ENCODE measurements around the gene ITSN1. TPM values are rescaled to one million over a fixed set of nuclear protein-coding genes. Genes with fewer than 3 reads are reported as not detected.

Gene ITSN1
- total and polyA plus RNA-seq, 7 donors: 10.8 to 45.4 (median 35.7) TPM

DNA sequence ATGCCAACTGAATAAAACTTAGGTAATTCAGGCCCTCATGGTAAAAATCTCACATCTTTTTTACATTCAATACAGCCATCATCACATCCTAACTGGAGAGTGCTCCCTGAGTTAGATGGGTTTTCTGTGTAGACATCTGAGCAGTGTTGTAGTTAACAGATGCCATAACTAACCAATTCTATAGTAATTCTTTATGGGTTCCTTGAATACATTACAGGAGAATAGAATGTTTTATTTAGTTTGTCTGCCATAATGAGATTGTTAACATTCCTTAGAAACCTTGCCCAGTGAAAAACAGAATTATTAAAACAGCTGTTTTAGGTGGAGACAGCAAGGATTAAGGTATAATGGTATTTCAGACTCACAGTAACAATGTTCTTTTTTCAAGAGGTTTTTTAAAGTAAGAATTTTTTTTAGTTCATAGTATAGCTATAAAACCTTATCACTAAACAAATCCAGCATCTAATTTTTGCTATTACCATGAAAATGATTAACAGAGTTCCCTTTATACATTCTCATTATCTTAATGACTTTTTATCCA lies 178.0 kb downstream of the ITSN1 start:
- no peak for DNase-seq
- intact Hi-C loops (cut with DNase I): loop anchor here (5.0 kb wide), 1 partner anchor 178 kb away; the partner anchor contains the start of genes CRYZL1 and ITSN1
- TF ChIP-seq EP300 (IDR thresholded peaks at IDR 0.05) (no peak), POLR2A (IDR thresholded peaks at IDR 0.05) (no peak), POLR2AphosphoS5 (IDR thresholded peaks at IDR 0.05) (no peak)
- TF ChIP-seq, protein P1, sequence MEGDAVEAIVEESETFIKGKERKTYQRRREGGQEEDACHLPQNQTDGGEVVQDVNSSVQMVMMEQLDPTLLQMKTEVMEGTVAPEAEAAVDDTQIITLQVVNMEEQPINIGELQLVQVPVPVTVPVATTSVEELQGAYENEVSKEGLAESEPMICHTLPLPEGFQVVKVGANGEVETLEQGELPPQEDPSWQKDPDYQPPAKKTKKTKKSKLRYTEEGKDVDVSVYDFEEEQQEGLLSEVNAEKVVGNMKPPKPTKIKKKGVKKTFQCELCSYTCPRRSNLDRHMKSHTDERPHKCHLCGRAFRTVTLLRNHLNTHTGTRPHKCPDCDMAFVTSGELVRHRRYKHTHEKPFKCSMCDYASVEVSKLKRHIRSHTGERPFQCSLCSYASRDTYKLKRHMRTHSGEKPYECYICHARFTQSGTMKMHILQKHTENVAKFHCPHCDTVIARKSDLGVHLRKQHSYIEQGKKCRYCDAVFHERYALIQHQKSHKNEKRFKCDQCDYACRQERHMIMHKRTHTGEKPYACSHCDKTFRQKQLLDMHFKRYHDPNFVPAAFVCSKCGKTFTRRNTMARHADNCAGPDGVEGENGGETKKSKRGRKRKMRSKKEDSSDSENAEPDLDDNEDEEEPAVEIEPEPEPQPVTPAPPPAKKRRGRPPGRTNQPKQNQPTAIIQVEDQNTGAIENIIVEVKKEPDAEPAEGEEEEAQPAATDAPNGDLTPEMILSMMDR (IDR thresholded peaks at IDR 0.05): no peak
- Histone ChIP-seq H3K27me3 (no peaks in the 10 kb centered on the region), H3K27ac (no peak overlapping the region), H3K36me3 (peaks cover 0 to 36% (median 3%) of the 10 kb centered on the region in 4 donors), H3K4me3 (no peak overlapping the region), H3K4me1 (peaks cover 0 to 43% (median 30%) of the 10 kb centered on the region in 4 donors), H3K9me3 (no peaks in the 10 kb centered on the region)

DNA sequence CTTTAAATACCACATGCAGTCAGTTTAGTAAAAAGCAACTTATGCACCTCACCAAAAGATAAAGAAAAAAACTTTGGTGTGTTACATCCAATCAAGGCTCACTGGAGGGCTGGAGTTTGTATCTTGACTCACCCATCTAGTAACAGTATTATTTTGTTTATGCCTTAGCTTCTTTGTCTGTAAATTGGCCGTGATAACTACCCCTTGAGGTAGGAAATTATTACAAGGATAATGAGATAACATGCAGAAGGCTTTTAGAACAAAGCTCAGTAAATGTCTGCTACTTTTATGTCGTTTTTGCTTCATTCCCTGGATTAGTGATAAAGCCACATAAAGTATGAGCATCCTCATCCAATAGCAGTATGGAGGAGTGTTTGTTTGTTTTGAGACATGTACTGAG lies 178.5 kb downstream of the ITSN1 start:
- WGBS, 2 donors: 29 to 52% methylated on average over 2 of the region's 2 CpGs

GRCh38 chr21:33821503-33822322 lies 179.4 kb downstream of the ITSN1 start:
- Histone ChIP-seq H3K9me3 (no peaks in the 10 kb centered on the region), H3K36me3 (peaks cover 0 to 24% (median 3%) of the 10 kb centered on the region in 4 donors), H3K27ac (no peak overlapping the region), H3K27me3 (no peaks in the 10 kb centered on the region), H3K4me1 (peaks cover 0 to 57% (median 44%) of the 10 kb centered on the region in 4 donors), H3K4me3 (no peak overlapping the region)
- TF ChIP-seq EP300 (IDR thresholded peaks at IDR 0.05) (no peak), POLR2A (IDR thresholded peaks at IDR 0.05) (no peak), POLR2AphosphoS5 (IDR thresholded peaks at IDR 0.05) (no peak)
- TF ChIP-seq, protein P1 (IDR thresholded peaks at IDR 0.05): no peak
- no peak for DNase-seq
- 86 to 89% methylated on average over 7 of the region's 7 CpGs for WGBS, 2 donors
- intact Hi-C loops (cut with DNase I): loop anchor here (5.0 kb wide), 1 partner anchor 179 kb away; the partner anchor contains the start of genes CRYZL1 and ITSN1

More for the DNA sequence above, 178.5 kb downstream of the ITSN1 start:
- no peak overlapping the region for H3K4me3 ChIP-seq
- no peaks in the 10 kb centered on the region for H3K9me3 ChIP-seq
- TF ChIP-seq, protein P1 (IDR thresholded peaks at IDR 0.05): no peak
- TF ChIP-seq POLR2A (IDR thresholded peaks at IDR 0.05): no peak
- TF ChIP-seq EP300 (IDR thresholded peaks at IDR 0.05): no peak
- TF ChIP-seq POLR2AphosphoS5 (IDR thresholded peaks at IDR 0.05): no peak
- peaks cover 0 to 48% (median 35%) of the 10 kb centered on the region in 4 donors for H3K4me1 ChIP-seq
- no peaks in the 10 kb centered on the region for H3K27me3 ChIP-seq
- intact Hi-C loops (cut with DNase I): loop anchor here (5.0 kb wide), 1 partner anchor 178 kb away; the partner anchor contains the start of genes CRYZL1 and ITSN1
- peaks cover 0 to 33% (median 3%) of the 10 kb centered on the region in 4 donors for H3K36me3 ChIP-seq
- no peak for DNase-seq
- H3K27ac ChIP-seq: no peak overlapping the region

DNA sequence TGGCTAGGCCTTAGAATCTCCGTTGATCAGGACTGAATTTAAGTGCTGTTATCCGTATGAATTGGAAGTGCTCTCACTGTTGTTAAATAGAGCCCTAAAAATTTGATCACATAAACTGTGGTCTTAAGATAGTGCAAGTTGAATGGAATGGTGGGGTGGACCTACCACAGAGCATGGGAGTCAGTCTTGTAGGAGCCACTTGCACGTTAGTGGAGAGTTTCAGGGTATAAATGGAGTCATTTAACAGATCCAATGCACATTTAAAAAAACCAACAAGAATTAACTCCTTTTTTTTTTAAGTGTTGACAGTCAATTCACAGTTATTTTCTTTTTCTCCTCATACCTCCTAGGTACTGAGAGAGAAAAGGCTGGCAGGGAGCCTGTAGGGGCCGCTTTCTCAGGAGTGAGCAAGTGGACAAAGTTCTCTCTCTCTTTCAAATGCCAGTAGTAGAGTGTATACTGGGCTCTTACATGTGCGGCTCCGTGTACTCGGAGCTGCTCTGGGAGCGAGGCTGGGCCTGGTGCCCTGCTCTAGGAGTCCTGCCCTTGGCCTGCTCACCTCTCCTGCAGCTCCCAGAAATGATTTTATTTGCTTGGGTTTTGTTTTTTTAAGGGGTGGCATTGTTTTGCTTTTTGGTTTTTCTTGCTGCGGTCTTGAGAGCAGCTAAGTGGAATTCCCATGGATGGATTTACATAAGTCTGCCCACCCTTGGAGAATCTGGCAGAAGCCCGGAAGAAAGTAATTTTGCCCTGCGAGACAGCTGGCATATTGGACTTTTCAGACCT lies 182.0 kb downstream of the ITSN1 start:
- H3K4me3 ChIP-seq: no peak overlapping the region
- TF ChIP-seq, protein P1 (IDR thresholded peaks at IDR 0.05): no peak
- no peak for TF ChIP-seq POLR2AphosphoS5 (IDR thresholded peaks at IDR 0.05)
- TF ChIP-seq EP300 (IDR thresholded peaks at IDR 0.05): no peak
- TF ChIP-seq POLR2A (IDR thresholded peaks at IDR 0.05): no peak
- no peaks in the 10 kb centered on the region for H3K27me3 ChIP-seq
- H3K27ac ChIP-seq: peak overlapping the region in 3 of 4 donors; percentile 38 to 72 (median 71)
- intact Hi-C loops (cut with DNase I): loop anchor here (5.0 kb wide), 1 partner anchor 182 kb away; the partner anchor contains the start of genes CRYZL1 and ITSN1
- H3K4me1 ChIP-seq: peaks cover 0 to 81% (median 68%) of the 10 kb centered on the region in 4 donors
- DNase-seq: no peak
- H3K9me3 ChIP-seq: no peaks in the 10 kb centered on the region
- WGBS, 2 donors: 87 to 93% methylated on average over 11 of the region's 11 CpGs
- peaks cover 0 to 2% (median under 1%) of the 10 kb centered on the region in 4 donors for H3K36me3 ChIP-seq
